Fibroblast of skin of back (primary cell): ENCODE data around the gene DDX55.

ENCODE experiments used
- DNase-seq: peaks from one replicate; pipeline ENCODE4 v3.0.0-alpha.2; 2013

Gene DDX55

GRCh38 chr12:123614110-123614509 lies 12.2 kb downstream of the DDX55 start:
- DNase-seq: no peak

GRCh38 chr12:123614531-123614930 lies 12.6 kb downstream of the DDX55 start:
- DNase-seq: peak; percentile 82

GRCh38 chr12:123617144-123617543 lies 15.2 kb downstream of the DDX55 start:
- no peak for DNase-seq

GRCh38 chr12:123617580-123617979 lies 15.7 kb downstream of the DDX55 start:
- DNase-seq: no peak

GRCh38 chr12:123621101-123621500 lies 19.2 kb downstream of the DDX55 start:
- DNase-seq: no peak

- DNase-seq: no peak
Observed at GRCh38 chr12:123621619-123622530, 20.0 kb downstream of the DDX55 start.

GRCh38 chr12:123633379-123634141 lies 31.7 kb downstream of the DDX55 start, which contains the start of the genes EIF2B1 and GTF2H3:
EIF2B1 (minus strand) TSS chr12:123633686; CDS start chr12:123633557, 129 bp downstream.
GTF2H3 (plus strand) TSS chr12:123633829; CDS start chr12:123633860, 31 bp downstream.
- DNase-seq: peak; percentile 96

GRCh38 chr12:123634142-123634561 lies 32.3 kb downstream of the DDX55 start:
- DNase-seq: peak; percentile 10

- DNase-seq: no peak
Observed at GRCh38 chr12:123643911-123644310, 42.0 kb downstream of the DDX55 start.

GRCh38 chr12:123645380-123645779 lies 43.5 kb downstream of the DDX55 start:
- DNase-seq: no peak

GRCh38 chr12:123645878-123646277 lies 44.0 kb downstream of the DDX55 start:
- no peak for DNase-seq

GRCh38 chr12:123648401-123648800 lies 46.5 kb downstream of the DDX55 start:
- no peak for DNase-seq

GRCh38 chr12:123654129-123654701 lies 52.3 kb downstream of the DDX55 start:
- no peak for DNase-seq

GRCh38 chr12:123655420-123655819 lies 53.5 kb downstream of the DDX55 start:
- no peak for DNase-seq

- no peak for DNase-seq
Observed at GRCh38 chr12:123656392-123656791, 54.5 kb downstream of the DDX55 start.

- no peak for DNase-seq
Observed at GRCh38 chr12:123657211-123657610, 55.3 kb downstream of the DDX55 start.

GRCh38 chr12:123659996-123660727 lies 58.3 kb downstream of the DDX55 start:
- DNase-seq: peak; percentile 91

- DNase-seq: no peak
Observed at GRCh38 chr12:123667771-123668170, 65.9 kb downstream of the DDX55 start.
